ENCODE measurements around the gene CDK5R1.
A peak's percentile ranks its signal among the peaks of the same experiment; 100 is the strongest.

Gene CDK5R1

DNA sequence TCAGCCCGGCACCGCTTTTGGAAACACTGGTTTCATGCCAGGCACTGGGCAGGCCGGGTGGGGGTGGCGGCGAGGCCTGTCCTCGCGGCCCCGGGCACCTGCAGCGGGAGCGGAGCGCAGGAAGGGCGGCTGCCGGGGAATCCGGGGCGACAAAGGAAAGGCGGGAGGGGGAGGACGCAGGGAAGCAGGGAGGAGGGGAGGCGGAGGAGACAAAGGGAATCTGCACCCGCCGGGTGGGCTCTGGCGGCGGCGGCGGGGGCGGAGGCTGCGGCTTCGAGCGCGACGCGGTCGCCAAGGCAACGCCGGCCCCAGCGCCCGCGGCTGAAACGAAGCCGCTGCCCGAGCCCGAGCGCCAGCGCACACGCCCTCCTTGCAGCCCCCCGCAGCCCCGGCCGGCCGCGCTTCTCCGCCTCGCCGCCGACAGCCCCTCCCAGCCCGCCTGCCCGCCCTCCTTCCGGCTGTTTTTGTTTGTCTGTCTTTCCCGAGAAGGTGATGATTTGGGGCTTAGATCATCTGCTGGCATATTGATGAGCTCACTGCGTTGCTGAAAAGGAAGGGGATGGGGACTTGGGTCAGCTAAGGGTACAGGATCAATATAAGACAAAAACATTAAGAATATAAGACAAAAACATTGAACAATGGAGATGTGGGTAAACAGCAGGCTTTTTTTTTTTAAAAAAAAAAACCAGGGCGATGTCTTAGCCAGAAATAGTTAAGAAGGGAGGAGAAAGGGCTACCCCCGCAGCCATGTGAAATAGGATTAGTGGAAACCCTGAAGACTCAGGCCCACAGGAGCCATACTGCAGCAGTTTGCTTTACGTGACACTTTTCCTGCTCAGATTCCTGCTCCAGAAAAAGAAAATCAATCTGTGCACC, 32.7 kb downstream of the CDK5R1 start:
- DNase-seq: peak; percentile 73

DNA sequence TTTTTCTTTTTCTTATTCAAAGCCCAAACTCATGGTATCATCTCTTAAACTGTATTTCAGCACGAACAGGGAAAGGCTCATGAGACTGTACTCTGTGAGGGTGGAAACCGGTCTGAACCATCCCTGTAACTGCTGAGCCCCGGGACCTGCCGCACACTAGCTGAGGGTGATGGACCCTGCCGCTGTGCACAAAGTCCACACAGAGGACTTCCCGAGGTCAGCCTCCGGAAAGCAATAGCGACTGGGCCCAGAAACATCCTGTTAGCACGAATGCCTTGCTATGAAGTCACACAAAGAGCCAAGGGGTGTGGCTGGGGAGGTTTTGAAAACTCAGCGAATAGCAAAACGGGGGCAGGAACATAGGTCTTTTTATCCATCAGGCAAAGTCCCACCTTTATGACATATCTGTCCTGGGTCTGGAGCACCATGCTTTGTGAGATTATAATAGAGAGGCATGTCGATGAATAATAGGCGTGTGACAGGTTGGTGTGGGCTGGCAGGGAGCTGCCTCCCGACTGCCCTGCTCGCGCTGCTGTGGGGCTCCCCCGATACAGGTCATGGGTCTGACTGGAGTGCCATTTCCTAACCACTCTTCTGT, 33.4 kb downstream of the CDK5R1 start:
- peak; percentile 71 for DNase-seq

DNA sequence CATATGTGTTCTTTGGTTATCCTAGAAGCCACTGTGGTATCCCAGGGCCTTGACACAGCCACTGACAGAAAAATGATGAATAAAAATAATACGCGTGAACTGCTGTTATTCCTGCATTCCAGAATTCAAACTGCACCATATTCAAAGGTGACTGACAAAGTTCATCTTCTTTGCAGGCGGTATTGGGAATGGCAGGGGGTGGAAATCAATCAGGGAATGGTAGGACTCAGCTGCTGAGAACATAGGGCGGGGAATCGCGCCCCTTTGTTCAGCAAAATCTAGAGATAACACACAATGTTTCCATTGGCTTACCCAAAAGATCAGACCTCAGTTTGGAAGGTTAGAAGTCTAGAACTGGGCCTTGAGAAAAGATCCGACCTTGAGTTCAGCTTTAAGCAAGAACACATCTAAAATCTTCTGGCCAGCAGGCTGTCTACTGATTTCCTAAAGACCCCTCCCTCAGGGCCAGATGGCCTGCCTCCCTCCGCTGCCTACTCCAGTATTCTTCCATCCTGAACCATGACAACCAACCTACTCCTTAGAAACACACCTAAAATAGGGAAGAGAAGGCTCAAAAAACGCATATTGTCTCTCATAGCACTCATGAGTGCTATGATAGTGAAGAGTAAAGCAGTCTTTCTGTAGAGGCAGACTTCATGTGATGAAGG, 34.1 kb downstream of the CDK5R1 start:
- DNase-seq: no peak

DNA sequence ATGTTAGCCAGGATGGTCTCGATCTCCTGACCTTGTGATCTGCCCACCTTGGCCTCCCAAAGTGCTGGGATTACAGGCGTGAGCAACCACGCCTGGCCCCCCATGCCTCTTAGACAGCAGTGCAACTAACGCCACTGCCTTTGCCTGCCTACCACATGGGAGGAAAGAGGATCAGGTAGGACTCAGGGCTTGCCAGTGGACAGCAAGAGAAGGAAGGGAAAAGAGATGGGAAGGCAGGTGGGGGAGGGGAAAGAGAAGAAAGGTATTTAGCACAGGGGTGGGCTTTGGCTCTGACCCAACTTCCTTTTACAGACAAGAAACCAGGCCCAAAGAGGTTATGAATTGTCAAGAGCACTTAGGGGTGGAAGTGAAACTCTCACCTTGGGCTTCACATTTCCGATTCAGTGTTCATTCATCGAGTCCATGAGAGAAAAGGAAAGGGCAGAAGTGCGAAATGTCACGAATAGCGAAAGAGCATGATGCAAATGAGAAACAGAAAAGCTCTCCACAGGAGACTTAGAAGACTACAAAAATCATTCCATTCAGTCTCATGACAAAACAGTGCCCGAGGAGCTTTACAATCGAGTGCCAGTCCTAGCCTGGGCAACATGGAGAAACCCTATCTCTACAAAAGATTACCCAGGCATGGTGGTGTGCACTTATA, 36.4 kb downstream of the CDK5R1 start:
- peak; percentile 66 for DNase-seq

DNA sequence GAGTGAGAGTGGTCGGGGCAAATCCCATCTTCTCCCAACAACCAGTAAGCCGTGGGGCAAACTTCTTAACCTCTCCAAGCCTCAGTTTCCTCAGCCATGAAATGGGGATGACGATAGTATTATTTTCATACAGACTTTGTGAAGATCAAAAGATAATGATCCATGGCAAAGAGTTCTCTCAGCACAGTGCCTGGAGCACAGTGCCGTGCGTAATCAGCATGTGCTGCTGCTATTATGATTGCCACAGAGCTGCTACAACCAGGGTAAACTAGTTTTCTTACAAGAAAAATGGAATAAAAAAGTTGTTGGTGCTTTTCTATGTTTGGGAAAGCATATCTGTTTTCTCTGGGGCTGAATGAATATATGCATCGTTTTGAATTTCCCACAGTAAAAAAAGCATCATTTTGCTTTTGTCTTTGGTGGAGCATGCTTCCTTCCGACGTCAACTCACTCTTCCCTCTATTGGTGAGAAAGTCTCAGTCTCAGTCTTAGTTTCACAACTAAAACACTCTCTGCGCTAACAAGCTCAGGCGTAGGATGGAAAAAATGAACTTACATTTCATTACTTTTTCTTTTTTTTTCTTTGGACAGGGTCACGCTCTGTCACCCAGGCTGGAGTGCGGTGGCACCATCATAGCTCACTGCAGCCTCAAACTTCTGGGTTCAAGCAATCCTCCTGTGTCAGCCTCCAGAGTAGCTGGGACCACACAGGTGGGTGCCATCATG, 37.2 kb downstream of the CDK5R1 start:
- DNase-seq: peak; percentile 52

DNA sequence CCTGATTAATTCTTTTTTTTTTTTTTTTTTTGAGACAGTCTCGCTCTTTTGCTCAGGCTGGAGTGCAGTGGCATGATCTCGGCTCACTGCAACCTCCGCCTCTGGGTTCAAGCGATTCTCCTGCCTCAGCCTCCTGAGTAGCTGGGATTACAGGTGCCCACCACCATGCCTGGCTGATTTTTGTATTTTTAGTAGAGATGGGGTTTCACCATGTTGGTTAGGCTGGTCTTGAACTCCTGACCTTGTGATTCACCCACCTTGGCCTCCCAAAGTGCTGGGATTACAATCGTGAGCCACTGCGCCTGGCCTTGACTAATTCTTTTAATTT, 37.7 kb downstream of the CDK5R1 start:
- DNase-seq: peak; percentile 21

DNA sequence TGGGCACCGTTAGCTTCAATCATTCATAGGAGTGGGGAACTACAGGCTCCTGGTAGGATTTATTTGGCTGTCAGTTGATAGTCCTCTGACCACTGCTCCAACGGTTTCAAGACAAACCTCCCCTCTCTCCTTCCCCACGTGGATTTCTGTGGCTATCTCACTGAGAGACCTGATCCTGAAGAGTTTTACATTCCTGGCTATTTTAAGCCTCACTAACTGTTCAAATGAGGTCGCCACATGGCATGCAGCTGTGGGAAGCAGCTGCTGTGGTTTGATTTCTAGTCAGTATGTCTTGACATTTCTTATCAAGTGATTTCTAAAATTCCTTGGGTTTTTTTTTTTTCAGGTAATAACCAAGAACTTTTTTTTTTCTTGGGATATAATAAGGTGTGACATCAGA, 38.3 kb downstream of the CDK5R1 start:
- no peak for DNase-seq

DNA sequence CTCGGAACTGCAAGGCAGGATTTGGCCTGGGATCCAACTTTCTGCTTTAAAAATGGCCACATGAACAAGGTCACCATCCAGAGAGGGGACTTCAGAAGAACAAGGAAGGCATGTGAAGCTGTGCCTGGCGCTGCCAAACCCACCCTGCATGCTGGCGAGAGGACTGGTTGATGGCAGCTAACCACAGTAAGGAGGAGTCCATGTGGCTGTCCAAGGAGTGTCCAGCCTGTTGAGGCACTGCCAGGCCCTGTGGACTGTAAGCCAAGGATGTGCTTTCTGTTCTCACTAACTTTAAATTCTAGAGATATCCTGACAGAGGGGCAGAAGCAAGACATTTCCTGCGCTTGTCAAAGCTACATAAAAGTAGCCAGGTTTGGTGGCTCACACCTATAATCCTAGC, 40.4 kb downstream of the CDK5R1 start:
- no peak for DNase-seq

DNA sequence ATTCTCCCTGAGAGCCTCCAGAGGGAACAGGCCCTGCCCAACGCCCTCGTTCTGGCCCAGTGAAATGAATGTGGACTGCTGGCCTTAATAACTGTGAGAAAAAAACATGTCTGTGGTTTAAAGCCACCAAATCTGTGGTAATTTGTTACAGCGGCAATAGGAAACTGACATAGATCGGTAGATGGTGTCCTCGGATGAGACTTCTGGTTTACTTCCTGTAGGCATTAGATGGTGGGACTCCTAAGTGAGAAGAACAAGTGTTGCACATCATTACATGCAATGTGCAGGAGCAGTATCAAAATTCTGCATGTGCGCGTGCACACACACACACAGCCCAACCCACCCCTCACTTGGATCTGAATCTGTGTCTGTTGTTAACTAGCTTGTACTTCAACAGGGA, 42.0 kb downstream of the CDK5R1 start:
- DNase-seq: no peak

DNA sequence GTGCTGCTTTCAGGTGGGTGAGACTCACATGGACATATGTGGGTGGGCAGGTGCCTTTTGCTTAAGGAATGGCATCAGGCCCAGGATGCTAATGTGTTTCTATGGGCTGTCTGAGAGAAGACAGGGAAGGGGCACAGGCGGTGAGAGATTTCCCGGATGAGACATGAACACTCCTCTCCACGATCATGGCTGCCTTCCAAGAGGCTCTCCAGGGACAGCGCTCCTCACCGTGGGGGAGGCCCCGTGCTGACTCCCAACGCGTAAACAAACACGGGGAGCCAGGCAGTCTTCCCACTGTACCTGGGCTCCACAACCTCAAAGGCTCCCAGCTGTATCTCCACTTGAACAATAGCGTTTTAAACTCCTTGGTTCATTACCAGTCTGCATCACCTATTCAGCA, 42.8 kb downstream of the CDK5R1 start:
- no peak for DNase-seq

DNA sequence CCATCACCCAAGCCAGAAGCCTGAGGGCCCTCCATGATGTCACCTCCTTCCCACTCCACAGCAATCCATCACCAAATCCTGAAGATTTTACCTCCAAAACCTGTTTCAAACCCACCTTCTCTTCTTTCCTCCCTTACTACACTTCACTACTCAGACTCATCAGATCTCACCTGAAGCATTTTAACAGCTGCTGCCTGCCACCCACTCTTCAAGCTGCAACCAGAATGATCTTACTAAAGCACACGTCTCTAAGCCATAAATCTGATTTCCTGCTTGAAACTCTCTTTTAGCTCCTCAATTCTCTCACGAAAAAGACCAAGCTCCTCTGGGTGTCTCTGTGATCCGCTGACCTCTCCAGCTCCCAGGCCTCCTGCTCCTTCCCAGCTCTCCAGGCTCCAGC, 46.5 kb downstream of the CDK5R1 start:
- no peak for DNase-seq

DNA sequence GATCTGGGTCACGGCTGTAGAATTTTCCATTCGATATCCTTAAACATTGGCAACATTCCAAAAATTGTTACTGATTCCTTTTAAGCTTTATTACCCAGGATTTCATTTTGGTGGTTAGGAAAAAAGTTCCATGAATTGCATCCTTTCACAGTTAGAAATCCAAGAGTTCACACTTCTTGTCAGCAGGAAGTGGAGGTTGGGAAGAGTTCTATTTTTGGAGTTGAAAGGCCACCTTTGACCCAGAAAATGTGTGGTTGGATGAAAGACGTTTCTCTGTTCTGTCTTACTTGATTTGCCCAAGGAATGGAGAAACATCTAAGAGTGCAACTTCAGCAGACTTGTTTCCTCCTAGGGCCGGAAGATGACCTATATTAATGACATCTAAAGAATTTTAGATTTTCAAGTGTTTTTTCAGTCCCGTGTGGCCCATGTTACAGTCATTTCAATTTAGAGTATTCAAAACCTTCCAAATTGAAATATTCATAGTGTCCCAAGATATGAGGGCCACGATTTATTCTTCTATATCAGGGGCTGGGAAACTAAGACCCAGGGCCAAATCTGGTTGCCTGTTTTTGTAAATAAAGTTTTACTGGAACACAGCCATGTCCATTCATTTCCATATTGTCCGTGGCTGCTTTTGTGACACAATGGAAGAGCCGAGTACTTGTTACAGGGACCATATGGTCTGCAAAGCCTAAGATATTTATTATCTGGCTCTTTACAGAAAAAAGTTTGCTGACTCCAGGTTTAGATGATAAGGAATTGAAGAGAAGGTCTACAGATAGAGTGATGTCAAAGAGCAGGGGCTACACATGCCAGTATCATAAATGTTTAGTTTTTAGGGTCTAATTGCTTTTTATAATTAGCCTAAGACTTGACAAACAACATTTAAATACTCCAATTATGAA, 50.2 kb downstream of the CDK5R1 start:
- DNase-seq: no peak
